ENCODE measurements around the gene TGFB3. TPM values are rescaled to one million over a fixed set of nuclear protein-coding genes. Genes with fewer than 3 reads are reported as not detected.

The TGFB3 gene
- total and polyA plus RNA-seq, 5 donors from 2014 or later, result 0.16 to 7.4 (median 0.65) TPM; not detected in 1

GRCh38 chr14:75986439-75986765, 4.6 kb upstream of the TGFB3 start:
- ATAC-seq (ENCODE audit: low read depth in 2 of 2) (no peak), DNase-seq (no peak)
- H3K4me1 ChIP-seq (ENCODE audit: control insufficient read depth, insufficient read depth, low read length, poor library complexity, severe bottlenecking), result peaks cover 22% of the 10 kb centered on the region
- Mint-ChIP-seq H3K36me3 (peaks cover 17% of the 10 kb centered on the region), H3K27ac (peak overlapping the region in 2 of 3 donors; percentile 83 to 92), H3K27me3 (no peaks in the 10 kb centered on the region), H3K4me3 (peak overlapping the region; percentile 88 to 95 (median 91)), H3K9me3 (no peaks in the 10 kb centered on the region), H3K4me1 (peaks cover 11 to 30% (median 20%) of the 10 kb centered on the region in 4 donors)
- H3K27me3 ChIP-seq (ENCODE audit: control insufficient read depth, insufficient read depth, low read length), result no peaks in the 10 kb centered on the region
- H3K9me3 ChIP-seq (ENCODE audit: control insufficient read depth in 2 of 2, low read length in 2 of 2), result no peaks in the 10 kb centered on the region
- peaks cover 3% of the 10 kb centered on the region for H3K36me3 ChIP-seq (ENCODE audit: control insufficient read depth, insufficient read depth, low read length)
- H3K4me3 ChIP-seq (ENCODE audit: low read depth, low read length), result peak overlapping the region; percentile 79
- H3K27ac ChIP-seq (ENCODE audit: insufficient read depth, low read length, poor library complexity, severe bottlenecking), result no peak overlapping the region

GRCh38 chr14:75985618-75986438, 4.0 kb upstream of the TGFB3 start, which contains the start of gene IFT43:
Gene IFT43 (plus strand): TSS chr14:75985763. CDS start chr14:75985787, 24 bp downstream.
- Histone ChIP-seq H3K9me3 (ENCODE audit: control insufficient read depth in 2 of 2, low read length in 2 of 2) (no peaks in the 10 kb centered on the region), H3K36me3 (ENCODE audit: control insufficient read depth, insufficient read depth, low read length) (peaks cover 3% of the 10 kb centered on the region), H3K27ac (ENCODE audit: insufficient read depth, low read length, poor library complexity, severe bottlenecking) (peak within 1 kb of the TSS; percentile 77), H3K27me3 (ENCODE audit: control insufficient read depth, insufficient read depth, low read length) (no peaks in the 10 kb centered on the region), H3K4me1 (ENCODE audit: control insufficient read depth, insufficient read depth, low read length, poor library complexity, severe bottlenecking) (peaks cover 28% of the 10 kb centered on the region), H3K4me3 (ENCODE audit: low read depth, low read length) (peak within 1 kb of the TSS; percentile 79)
- Mint-ChIP-seq H3K4me1 (peaks cover 14 to 36% (median 24%) of the 10 kb centered on the region in 4 donors), H3K4me3 (peak within 1 kb of the TSS; percentile 88 to 95 (median 91)), H3K27ac (peak within 1 kb of the TSS; percentile 87 to 92 (median 90)), H3K36me3 (peaks cover 17% of the 10 kb centered on the region), H3K9me3 (no peaks in the 10 kb centered on the region), H3K27me3 (no peaks in the 10 kb centered on the region)
- ATAC-seq (ENCODE audit: low read depth in 2 of 2) (peak; percentile 73 to 76), DNase-seq (peak; percentile 90 to 92 (median 92))

DNA sequence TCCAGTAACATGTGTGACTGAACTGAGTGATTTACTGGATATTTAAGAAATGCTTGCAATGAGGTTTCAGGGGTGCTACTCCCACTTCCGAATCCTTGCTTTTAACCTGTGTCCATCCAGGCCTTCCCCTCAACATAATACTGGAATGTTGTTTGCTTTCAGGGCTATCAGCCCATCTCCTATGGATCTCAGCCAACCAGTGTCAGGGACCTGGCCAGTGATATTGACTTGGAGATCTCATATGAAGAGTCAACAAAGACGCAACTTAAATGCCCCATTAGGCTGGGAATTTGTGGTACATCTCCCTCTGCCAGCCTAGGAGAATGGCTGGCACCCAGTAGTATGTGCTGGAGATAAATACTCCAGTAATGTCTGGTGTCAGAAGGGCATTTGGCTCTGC, 2.9 kb upstream of the TGFB3 start:
- Mint-ChIP-seq H3K27ac (peak overlapping the region in 2 of 3 donors; percentile 90 to 92), H3K9me3 (no peaks in the 10 kb centered on the region), H3K4me3 (peak overlapping the region; percentile 88 to 95 (median 91)), H3K27me3 (no peaks in the 10 kb centered on the region), H3K4me1 (peaks cover 14 to 45% (median 28%) of the 10 kb centered on the region in 4 donors), H3K36me3 (peaks cover 5% of the 10 kb centered on the region)
- no peaks in the 10 kb centered on the region for H3K27me3 ChIP-seq (ENCODE audit: control insufficient read depth, insufficient read depth, low read length)
- no peak for ATAC-seq (ENCODE audit: low read depth in 2 of 2)
- H3K4me3 ChIP-seq (ENCODE audit: low read depth, low read length), result no peak overlapping the region
- no peaks in the 10 kb centered on the region for H3K36me3 ChIP-seq (ENCODE audit: control insufficient read depth, insufficient read depth, low read length)
- no peaks in the 10 kb centered on the region for H3K9me3 ChIP-seq (ENCODE audit: control insufficient read depth in 2 of 2, low read length in 2 of 2)
- H3K27ac ChIP-seq (ENCODE audit: insufficient read depth, low read length, poor library complexity, severe bottlenecking), result no peak overlapping the region
- peaks cover 28% of the 10 kb centered on the region for H3K4me1 ChIP-seq (ENCODE audit: control insufficient read depth, insufficient read depth, low read length, poor library complexity, severe bottlenecking)
- no peak for DNase-seq

DNA sequence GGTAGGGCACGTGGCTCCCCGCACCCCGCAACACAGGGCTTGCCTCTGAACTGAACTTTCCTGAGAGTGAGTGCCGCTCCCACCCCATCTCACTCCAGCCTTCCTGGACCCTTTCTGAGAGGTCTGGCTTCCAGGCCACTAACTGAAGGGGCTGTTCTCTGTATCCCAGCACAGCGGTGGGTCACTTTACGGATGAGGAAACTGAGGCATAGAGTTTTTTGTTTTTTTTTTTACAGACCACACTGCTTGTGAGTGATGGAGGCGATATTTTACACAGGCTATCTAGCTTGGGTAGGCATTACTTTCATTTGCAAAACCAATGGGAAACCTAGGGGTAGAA, 1.2 kb upstream of the TGFB3 start:
- H3K27ac Mint-ChIP-seq, result peak overlapping the region in 2 of 3 donors; percentile 15 to 72
- peak overlapping the region; percentile 60 to 88 (median 82) for H3K4me3 Mint-ChIP-seq
- H3K27ac ChIP-seq (ENCODE audit: insufficient read depth, low read length, poor library complexity, severe bottlenecking), result no peak overlapping the region
- no peaks in the 10 kb centered on the region for H3K36me3 ChIP-seq (ENCODE audit: control insufficient read depth, insufficient read depth, low read length)
- H3K27me3 ChIP-seq (ENCODE audit: control insufficient read depth, insufficient read depth, low read length), result no peaks in the 10 kb centered on the region
- no peaks in the 10 kb centered on the region for H3K9me3 ChIP-seq (ENCODE audit: control insufficient read depth in 2 of 2, low read length in 2 of 2)
- H3K9me3 Mint-ChIP-seq, result no peaks in the 10 kb centered on the region
- ATAC-seq (ENCODE audit: low read depth in 2 of 2) (no peak), DNase-seq (no peak)
- H3K4me1 ChIP-seq (ENCODE audit: control insufficient read depth, insufficient read depth, low read length, poor library complexity, severe bottlenecking), result peaks cover 39% of the 10 kb centered on the region
- H3K4me1 Mint-ChIP-seq, result peaks cover 14 to 60% (median 37%) of the 10 kb centered on the region in 4 donors
- H3K27me3 Mint-ChIP-seq, result no peaks in the 10 kb centered on the region
- peaks cover 3% of the 10 kb centered on the region for H3K36me3 Mint-ChIP-seq
- H3K4me3 ChIP-seq (ENCODE audit: low read depth, low read length), result peak overlapping the region; percentile 32

DNA sequence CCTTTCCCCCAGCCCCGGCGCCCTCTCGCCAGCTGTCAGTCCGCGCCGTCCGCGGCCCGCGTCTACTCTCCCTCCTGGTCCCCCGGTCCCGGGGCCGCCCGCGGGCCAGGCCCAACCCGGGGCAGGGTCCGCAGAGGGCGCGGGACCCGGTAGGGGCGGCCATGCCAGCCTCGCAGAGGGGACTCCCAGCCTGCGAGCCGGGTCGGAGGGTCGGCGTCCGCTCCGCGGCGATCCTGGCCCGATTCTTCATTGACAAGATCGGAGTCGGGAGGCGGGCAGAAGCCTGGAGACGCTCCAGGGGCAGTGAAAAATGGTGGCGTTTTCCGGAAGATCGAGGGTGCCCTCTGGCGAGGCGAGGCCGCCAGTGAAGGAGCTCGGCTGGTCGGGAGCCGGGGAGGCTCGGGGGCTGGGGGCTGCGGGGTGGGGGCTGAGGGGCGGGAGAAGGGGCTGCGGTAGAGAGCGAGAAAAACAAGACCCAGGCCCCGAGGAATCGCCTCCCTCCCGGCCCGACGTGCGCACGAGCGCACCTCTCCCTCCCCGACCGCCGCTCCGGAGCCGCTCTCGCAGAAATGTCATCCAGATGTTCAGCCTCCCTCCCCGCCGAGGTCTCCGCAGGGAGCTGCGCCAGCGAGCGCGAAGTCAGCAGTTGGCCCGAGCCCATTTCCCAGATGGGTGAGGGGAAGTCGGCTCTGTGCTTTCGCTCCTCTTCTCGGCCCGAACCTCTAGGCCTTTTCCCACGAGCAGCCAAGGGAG, 647 bp upstream of the TGFB3 start:
- peaks cover 14 to 62% (median 39%) of the 10 kb centered on the region in 4 donors for H3K4me1 Mint-ChIP-seq
- Histone ChIP-seq H3K36me3 (ENCODE audit: control insufficient read depth, insufficient read depth, low read length) (no peaks in the 10 kb centered on the region), H3K27ac (ENCODE audit: insufficient read depth, low read length, poor library complexity, severe bottlenecking) (peak overlapping the region; percentile 68), H3K27me3 (ENCODE audit: control insufficient read depth, insufficient read depth, low read length) (no peaks in the 10 kb centered on the region), H3K4me1 (ENCODE audit: control insufficient read depth, insufficient read depth, low read length, poor library complexity, severe bottlenecking) (peaks cover 39% of the 10 kb centered on the region), H3K4me3 (ENCODE audit: low read depth, low read length) (peak overlapping the region; percentile 80), H3K9me3 (ENCODE audit: control insufficient read depth in 2 of 2, low read length in 2 of 2) (no peaks in the 10 kb centered on the region)
- no peaks in the 10 kb centered on the region for H3K9me3 Mint-ChIP-seq
- peak; percentile 67 to 75 for ATAC-seq (ENCODE audit: low read depth in 2 of 2)
- DNase-seq, result peak; percentile 67 to 79 (median 77)
- H3K4me3 Mint-ChIP-seq, result peak overlapping the region; percentile 82 to 92 (median 88)
- peak overlapping the region; percentile 89 to 96 (median 91) for H3K27ac Mint-ChIP-seq
- H3K36me3 Mint-ChIP-seq, result peaks cover 3% of the 10 kb centered on the region
- H3K27me3 Mint-ChIP-seq, result no peaks in the 10 kb centered on the region

DNA sequence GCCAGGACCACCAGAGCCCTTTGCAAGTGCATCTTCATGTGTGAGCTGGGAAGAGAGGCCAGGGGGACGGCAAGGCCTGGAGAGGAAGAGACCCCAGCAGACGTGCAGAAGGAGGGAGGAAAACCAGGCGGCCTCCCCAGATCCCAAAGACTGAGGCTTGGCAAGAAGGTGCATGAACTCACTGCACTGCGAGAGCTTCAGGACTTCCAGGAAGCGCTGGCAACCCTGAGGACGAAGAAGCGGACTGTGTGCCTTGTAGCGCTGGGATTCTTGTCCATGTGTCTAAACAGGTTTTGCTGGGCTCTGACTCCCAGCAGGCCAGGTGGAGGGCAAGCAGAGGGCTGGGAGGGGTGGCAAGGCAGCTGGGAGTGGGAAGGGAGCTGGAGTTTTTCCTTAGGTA, 939 bp downstream of the TGFB3 start:
- Histone ChIP-seq H3K4me3 (ENCODE audit: low read depth, low read length) (peak overlapping the region; percentile 80), H3K36me3 (ENCODE audit: control insufficient read depth, insufficient read depth, low read length) (no peaks in the 10 kb centered on the region), H3K27ac (ENCODE audit: insufficient read depth, low read length, poor library complexity, severe bottlenecking) (no peak overlapping the region), H3K27me3 (ENCODE audit: control insufficient read depth, insufficient read depth, low read length) (no peaks in the 10 kb centered on the region), H3K9me3 (ENCODE audit: control insufficient read depth in 2 of 2, low read length in 2 of 2) (no peaks in the 10 kb centered on the region), H3K4me1 (ENCODE audit: control insufficient read depth, insufficient read depth, low read length, poor library complexity, severe bottlenecking) (peaks cover 32% of the 10 kb centered on the region)
- Mint-ChIP-seq H3K27me3 (no peaks in the 10 kb centered on the region), H3K9me3 (no peaks in the 10 kb centered on the region), H3K36me3 (peaks cover 3% of the 10 kb centered on the region), H3K4me1 (peaks cover 7 to 52% (median 33%) of the 10 kb centered on the region in 4 donors), H3K27ac (peak overlapping the region in 2 of 3 donors; percentile 89 to 96), H3K4me3 (peak overlapping the region in 3 of 4 donors; percentile 82 to 88 (median 88))
- no peak for ATAC-seq (ENCODE audit: low read depth in 2 of 2)
- DNase-seq, result no peak

DNA sequence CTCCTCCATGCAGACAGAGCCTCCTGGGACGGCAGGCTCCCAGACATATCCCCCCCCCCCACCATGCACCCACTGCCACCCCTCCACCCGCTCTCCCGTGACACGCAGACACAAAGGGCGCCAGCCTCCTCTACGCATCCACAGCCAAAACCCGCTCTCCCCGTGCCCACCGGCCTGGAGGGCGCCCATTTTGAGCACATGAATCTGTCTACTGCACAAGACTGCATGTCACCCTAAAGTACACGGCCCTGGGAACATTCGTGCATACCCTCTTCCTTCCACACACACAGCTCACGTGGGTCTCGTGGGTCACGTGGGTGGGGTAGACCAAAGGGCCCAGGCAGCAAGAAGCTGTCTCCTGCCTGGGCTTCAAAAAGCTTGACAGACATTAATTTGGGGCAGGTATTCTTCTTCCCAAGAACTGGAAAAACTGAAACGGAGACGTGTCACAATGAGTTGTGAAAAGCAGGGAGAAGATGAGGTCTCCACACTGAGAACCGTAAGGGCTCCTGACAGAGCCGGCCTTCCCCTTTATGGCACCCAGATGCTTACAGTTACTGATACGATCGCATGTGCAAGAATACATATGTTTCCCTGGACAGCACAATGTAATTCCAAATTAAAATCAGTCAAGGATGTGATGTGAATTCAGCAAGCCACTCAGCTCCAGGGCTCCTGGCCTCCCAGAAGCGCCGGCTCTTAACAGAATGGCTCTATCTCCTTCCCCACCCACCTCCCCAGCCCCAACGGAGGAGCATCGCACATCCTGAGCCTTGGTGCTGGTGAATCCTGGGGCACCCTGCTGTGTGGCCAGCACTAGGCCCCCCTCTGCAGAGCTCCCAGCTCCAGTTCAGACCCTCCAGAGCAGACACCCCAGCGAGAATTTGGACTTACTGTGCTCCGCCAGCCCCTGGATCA, 1.9 kb downstream of the TGFB3 start:
- Mint-ChIP-seq H3K4me1 (peaks cover 7 to 44% (median 28%) of the 10 kb centered on the region in 4 donors), H3K4me3 (peak overlapping the region in 2 of 4 donors; percentile 41 to 64), H3K36me3 (peaks cover 3% of the 10 kb centered on the region), H3K27me3 (no peaks in the 10 kb centered on the region), H3K27ac (peak overlapping the region in 2 of 3 donors; percentile 26 to 89), H3K9me3 (no peaks in the 10 kb centered on the region)
- Histone ChIP-seq H3K27me3 (ENCODE audit: control insufficient read depth, insufficient read depth, low read length) (no peaks in the 10 kb centered on the region), H3K9me3 (ENCODE audit: control insufficient read depth in 2 of 2, low read length in 2 of 2) (no peaks in the 10 kb centered on the region), H3K36me3 (ENCODE audit: control insufficient read depth, insufficient read depth, low read length) (no peaks in the 10 kb centered on the region), H3K4me3 (ENCODE audit: low read depth, low read length) (no peak overlapping the region), H3K27ac (ENCODE audit: insufficient read depth, low read length, poor library complexity, severe bottlenecking) (no peak overlapping the region), H3K4me1 (ENCODE audit: control insufficient read depth, insufficient read depth, low read length, poor library complexity, severe bottlenecking) (peaks cover 28% of the 10 kb centered on the region)
- DNase-seq (no peak), ATAC-seq (ENCODE audit: low read depth in 2 of 2) (no peak)
